ENCODE results near the gene CINP. TPM values are rescaled to one million over a fixed set of nuclear protein-coding genes. Genes with fewer than 3 reads are reported as not detected.

Gene CINP
- total RNA-seq, 1 donor from 2014 or later = 33.4 TPM

GRCh38 chr14:102346645-102347044 is 16.0 kb downstream of the CINP start:
- TF ChIP-seq, protein P1, sequence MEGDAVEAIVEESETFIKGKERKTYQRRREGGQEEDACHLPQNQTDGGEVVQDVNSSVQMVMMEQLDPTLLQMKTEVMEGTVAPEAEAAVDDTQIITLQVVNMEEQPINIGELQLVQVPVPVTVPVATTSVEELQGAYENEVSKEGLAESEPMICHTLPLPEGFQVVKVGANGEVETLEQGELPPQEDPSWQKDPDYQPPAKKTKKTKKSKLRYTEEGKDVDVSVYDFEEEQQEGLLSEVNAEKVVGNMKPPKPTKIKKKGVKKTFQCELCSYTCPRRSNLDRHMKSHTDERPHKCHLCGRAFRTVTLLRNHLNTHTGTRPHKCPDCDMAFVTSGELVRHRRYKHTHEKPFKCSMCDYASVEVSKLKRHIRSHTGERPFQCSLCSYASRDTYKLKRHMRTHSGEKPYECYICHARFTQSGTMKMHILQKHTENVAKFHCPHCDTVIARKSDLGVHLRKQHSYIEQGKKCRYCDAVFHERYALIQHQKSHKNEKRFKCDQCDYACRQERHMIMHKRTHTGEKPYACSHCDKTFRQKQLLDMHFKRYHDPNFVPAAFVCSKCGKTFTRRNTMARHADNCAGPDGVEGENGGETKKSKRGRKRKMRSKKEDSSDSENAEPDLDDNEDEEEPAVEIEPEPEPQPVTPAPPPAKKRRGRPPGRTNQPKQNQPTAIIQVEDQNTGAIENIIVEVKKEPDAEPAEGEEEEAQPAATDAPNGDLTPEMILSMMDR (IDR thresholded peaks at IDR 0.05; ENCODE audit: borderline replicate concordance) = no peak
- Histone ChIP-seq H3K36me3 (peaks cover 85% of the 10 kb centered on the region), H3K27me3 (ENCODE audit: low read depth) (no peaks in the 10 kb centered on the region), H3K9me3 (replicated peaks) (no peaks in the 10 kb centered on the region), H3K4me3 (no peak overlapping the region), H3K27ac (replicated peaks) (no peak overlapping the region), H3K4me1 (peaks cover 15% of the 10 kb centered on the region)
- intact Hi-C loops (cut with micrococcal nuclease) = no loop called here
- DNase-seq = no peak

- Histone ChIP-seq H3K27me3 (ENCODE audit: low read depth) (no peaks in the 10 kb centered on the region), H3K4me1 (peaks cover under 1% of the 10 kb centered on the region), H3K27ac (replicated peaks) (no peak overlapping the region), H3K9me3 (replicated peaks) (no peaks in the 10 kb centered on the region), H3K36me3 (peaks cover 99% of the 10 kb centered on the region), H3K4me3 (no peak overlapping the region)
- no peak for DNase-seq
- intact Hi-C loops (cut with micrococcal nuclease) = no loop called here
- TF ChIP-seq, protein P1 (IDR thresholded peaks at IDR 0.05; ENCODE audit: borderline replicate concordance) = no peak
Observed at GRCh38 chr14:102345232-102345631, 17.5 kb downstream of the CINP start.

GRCh38 chr14:102344485-102344884 is 18.2 kb downstream of the CINP start:
- intact Hi-C loops (cut with micrococcal nuclease) = no loop called here
- no peak overlapping the region for H3K4me3 ChIP-seq
- peaks cover 98% of the 10 kb centered on the region for H3K36me3 ChIP-seq

GRCh38 chr14:102344084-102344483 is 18.6 kb downstream of the CINP start:
- no peak for DNase-seq
- TF ChIP-seq, protein P1 (IDR thresholded peaks at IDR 0.05; ENCODE audit: borderline replicate concordance) = no peak
- H3K27me3 ChIP-seq (ENCODE audit: low read depth) = no peaks in the 10 kb centered on the region
- no peak overlapping the region for H3K4me3 ChIP-seq
- H3K9me3 ChIP-seq (replicated peaks) = no peaks in the 10 kb centered on the region
- H3K36me3 ChIP-seq = peaks cover 98% of the 10 kb centered on the region
- H3K27ac ChIP-seq (replicated peaks) = no peak overlapping the region
- H3K4me1 ChIP-seq = no peaks in the 10 kb centered on the region
- intact Hi-C loops (cut with micrococcal nuclease) = no loop called here

More at GRCh38 chr14:102344485-102344884, 18.2 kb downstream of the CINP start:
- Histone ChIP-seq H3K27ac (replicated peaks) (no peak overlapping the region), H3K9me3 (replicated peaks) (no peaks in the 10 kb centered on the region), H3K4me1 (no peaks in the 10 kb centered on the region), H3K27me3 (ENCODE audit: low read depth) (no peaks in the 10 kb centered on the region)
- TF ChIP-seq, protein P1 (IDR thresholded peaks at IDR 0.05; ENCODE audit: borderline replicate concordance) = no peak
- DNase-seq = no peak

GRCh38 chr14:102342238-102342637 is 20.5 kb downstream of the CINP start:
- Histone ChIP-seq H3K4me1 (no peaks in the 10 kb centered on the region), H3K36me3 (peaks cover 98% of the 10 kb centered on the region), H3K27ac (replicated peaks) (no peak overlapping the region), H3K4me3 (no peak overlapping the region), H3K27me3 (ENCODE audit: low read depth) (no peaks in the 10 kb centered on the region), H3K9me3 (replicated peaks) (no peaks in the 10 kb centered on the region)
- intact Hi-C loops (cut with micrococcal nuclease) = no loop called here
- no peak for DNase-seq
- TF ChIP-seq, protein P1 (IDR thresholded peaks at IDR 0.05; ENCODE audit: borderline replicate concordance) = no peak
